ENCODE measurements around the gene PANX3. TPM values are rescaled to one million over a fixed set of nuclear protein-coding genes. Genes with fewer than 3 reads are reported as not detected.

The PANX3 gene
- total and polyA plus RNA-seq, 2 of the 13 experiments (the other 11 are each of a cell fraction or from before 2014, with no cell fraction given), result not detected

DNA sequence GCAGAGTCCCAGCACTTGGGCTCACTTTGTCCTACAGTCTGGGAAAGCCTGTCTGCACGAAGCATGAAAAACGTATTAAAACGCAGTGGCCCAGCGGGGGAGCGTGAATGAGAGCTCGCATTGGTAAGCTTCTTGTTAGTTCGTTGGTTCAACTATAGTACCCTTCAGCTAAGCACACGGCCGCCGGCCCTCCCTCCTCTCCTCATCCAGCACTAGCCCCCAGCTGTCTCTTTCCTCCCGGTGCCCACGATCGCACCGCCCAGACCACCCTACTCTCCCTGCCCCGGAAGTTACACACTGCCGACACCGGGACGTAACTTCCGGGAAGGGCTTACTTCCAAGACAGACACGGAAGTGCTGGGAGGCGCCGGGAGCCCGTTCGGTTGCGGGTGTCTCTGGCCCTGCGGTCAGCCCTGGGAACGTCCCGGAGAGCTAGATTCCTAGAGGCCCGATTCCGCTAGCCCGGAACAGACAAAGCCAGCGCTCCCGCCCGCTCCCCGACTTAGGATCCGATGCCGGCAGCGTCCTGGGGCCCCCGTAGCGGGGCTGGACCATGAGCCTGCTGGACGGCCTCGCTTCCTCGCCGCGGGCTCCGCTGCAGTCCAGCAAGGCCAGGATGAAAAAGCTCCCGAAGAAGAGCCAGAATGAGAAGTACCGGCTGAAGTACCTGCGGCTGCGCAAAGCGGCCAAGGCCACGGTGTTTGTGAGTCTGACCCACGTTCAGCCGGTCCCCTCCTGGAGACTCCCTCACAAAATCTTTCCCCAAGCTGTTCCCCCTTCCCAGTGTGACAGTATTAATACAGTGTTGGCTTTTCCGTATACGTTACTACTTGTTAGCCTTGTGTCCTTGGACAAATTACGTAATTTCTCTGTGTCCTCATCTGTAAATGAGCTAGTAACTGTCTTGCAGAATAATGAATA lies 11.6 kb downstream of the PANX3 start, which contains the start of gene TBRG1 (continued):
- TF ChIP-seq STAG1 (CRISPR knock-in tag; IDR thresholded peaks at IDR 0.05) (no peak; the same call in 1 of the 2 replicates), CBX1 (IDR thresholded peaks at IDR 0.05; ENCODE audit: low read depth) (peak; percentile 38), PCBP2 (optimal IDR thresholded peaks at IDR 0.05; ENCODE audit: low read depth, low read length, poor library complexity, severe bottlenecking) (no peak), ZNF703 (CRISPR knock-in tag; IDR thresholded peaks at IDR 0.05; ENCODE audit: borderline replicate concordance) (peak; percentile 89; the same call in 1 of the 2 replicates), ZNF296 (CRISPR knock-in tag; conservative IDR thresholded peaks at IDR 0.05) (no peak), MTA1 (CRISPR knock-in tag; IDR thresholded peaks at IDR 0.05; ENCODE audit: borderline replicate concordance) (no peak), ZNF780A (CRISPR knock-in tag; IDR thresholded peaks at IDR 0.05) (no peak), DNMT3B (CRISPR knock-in tag; conservative IDR thresholded peaks at IDR 0.05) (no peak; the same call in 1 of the 2 replicates), ZBTB3 (CRISPR knock-in tag; IDR thresholded peaks at IDR 0.05; ENCODE audit: borderline replicate concordance, low read depth) (no peak), ZNF567 (CRISPR knock-in tag; IDR thresholded peaks at IDR 0.05; ENCODE audit: borderline replicate concordance) (no peak), THYN1 (CRISPR knock-in tag; IDR thresholded peaks at IDR 0.05; ENCODE audit: borderline replicate concordance, low read depth) (no peak), GABPB1 (CRISPR knock-in tag; IDR thresholded peaks at IDR 0.05) (peak; percentile 99)
- TF ChIP-seq, protein P1, sequence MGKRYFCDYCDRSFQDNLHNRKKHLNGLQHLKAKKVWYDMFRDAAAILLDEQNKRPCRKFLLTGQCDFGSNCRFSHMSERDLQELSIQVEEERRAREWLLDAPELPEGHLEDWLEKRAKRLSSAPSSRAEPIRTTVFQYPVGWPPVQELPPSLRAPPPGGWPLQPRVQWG (CRISPR knock-in tag; IDR thresholded peaks at IDR 0.05; ENCODE audit: borderline replicate concordance, low read depth), result no peak
- TF ChIP-seq, protein P2, sequence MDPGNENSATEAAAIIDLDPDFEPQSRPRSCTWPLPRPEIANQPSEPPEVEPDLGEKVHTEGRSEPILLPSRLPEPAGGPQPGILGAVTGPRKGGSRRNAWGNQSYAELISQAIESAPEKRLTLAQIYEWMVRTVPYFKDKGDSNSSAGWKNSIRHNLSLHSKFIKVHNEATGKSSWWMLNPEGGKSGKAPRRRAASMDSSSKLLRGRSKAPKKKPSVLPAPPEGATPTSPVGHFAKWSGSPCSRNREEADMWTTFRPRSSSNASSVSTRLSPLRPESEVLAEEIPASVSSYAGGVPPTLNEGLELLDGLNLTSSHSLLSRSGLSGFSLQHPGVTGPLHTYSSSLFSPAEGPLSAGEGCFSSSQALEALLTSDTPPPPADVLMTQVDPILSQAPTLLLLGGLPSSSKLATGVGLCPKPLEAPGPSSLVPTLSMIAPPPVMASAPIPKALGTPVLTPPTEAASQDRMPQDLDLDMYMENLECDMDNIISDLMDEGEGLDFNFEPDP (CRISPR knock-in tag; conservative IDR thresholded peaks at IDR 0.05), result no peak
- TF ChIP-seq, protein P3, sequence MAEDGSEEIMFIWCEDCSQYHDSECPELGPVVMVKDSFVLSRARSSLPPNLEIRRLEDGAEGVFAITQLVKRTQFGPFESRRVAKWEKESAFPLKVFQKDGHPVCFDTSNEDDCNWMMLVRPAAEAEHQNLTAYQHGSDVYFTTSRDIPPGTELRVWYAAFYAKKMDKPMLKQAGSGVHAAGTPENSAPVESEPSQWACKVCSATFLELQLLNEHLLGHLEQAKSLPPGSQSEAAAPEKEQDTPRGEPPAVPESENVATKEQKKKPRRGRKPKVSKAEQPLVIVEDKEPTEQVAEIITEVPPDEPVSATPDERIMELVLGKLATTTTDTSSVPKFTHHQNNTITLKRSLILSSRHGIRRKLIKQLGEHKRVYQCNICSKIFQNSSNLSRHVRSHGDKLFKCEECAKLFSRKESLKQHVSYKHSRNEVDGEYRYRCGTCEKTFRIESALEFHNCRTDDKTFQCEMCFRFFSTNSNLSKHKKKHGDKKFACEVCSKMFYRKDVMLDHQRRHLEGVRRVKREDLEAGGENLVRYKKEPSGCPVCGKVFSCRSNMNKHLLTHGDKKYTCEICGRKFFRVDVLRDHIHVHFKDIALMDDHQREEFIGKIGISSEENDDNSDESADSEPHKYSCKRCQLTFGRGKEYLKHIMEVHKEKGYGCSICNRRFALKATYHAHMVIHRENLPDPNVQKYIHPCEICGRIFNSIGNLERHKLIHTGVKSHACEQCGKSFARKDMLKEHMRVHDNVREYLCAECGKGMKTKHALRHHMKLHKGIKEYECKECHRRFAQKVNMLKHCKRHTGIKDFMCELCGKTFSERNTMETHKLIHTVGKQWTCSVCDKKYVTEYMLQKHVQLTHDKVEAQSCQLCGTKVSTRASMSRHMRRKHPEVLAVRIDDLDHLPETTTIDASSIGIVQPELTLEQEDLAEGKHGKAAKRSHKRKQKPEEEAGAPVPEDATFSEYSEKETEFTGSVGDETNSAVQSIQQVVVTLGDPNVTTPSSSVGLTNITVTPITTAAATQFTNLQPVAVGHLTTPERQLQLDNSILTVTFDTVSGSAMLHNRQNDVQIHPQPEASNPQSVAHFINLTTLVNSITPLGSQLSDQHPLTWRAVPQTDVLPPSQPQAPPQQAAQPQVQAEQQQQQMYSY (CRISPR knock-in tag; IDR thresholded peaks at IDR 0.05), result no peak; the same call in 1 of the 2 replicates
- TF ChIP-seq, protein P4, sequence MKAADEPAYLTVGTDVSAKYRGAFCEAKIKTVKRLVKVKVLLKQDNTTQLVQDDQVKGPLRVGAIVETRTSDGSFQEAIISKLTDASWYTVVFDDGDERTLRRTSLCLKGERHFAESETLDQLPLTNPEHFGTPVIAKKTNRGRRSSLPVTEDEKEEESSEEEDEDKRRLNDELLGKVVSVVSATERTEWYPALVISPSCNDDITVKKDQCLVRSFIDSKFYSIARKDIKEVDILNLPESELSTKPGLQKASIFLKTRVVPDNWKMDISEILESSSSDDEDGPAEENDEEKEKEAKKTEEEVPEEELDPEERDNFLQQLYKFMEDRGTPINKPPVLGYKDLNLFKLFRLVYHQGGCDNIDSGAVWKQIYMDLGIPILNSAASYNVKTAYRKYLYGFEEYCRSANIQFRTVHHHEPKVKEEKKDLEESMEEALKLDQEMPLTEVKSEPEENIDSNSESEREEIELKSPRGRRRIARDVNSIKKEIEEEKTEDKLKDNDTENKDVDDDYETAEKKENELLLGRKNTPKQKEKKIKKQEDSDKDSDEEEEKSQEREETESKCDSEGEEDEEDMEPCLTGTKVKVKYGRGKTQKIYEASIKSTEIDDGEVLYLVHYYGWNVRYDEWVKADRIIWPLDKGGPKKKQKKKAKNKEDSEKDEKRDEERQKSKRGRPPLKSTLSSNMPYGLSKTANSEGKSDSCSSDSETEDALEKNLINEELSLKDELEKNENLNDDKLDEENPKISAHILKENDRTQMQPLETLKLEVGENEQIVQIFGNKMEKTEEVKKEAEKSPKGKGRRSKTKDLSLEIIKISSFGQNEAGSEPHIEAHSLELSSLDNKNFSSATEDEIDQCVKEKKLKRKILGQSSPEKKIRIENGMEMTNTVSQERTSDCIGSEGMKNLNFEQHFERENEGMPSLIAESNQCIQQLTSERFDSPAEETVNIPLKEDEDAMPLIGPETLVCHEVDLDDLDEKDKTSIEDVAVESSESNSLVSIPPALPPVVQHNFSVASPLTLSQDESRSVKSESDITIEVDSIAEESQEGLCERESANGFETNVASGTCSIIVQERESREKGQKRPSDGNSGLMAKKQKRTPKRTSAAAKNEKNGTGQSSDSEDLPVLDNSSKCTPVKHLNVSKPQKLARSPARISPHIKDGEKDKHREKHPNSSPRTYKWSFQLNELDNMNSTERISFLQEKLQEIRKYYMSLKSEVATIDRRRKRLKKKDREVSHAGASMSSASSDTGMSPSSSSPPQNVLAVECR (CRISPR knock-in tag; IDR thresholded peaks at IDR 0.05; ENCODE audit: borderline replicate concordance), result peak; percentile 97
- TF ChIP-seq, protein P5, sequence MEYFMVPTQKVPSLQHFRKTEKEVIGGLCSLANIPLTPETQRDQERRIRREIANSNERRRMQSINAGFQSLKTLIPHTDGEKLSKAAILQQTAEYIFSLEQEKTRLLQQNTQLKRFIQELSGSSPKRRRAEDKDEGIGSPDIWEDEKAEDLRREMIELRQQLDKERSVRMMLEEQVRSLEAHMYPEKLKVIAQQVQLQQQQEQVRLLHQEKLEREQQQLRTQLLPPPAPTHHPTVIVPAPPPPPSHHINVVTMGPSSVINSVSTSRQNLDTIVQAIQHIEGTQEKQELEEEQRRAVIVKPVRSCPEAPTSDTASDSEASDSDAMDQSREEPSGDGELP (IDR thresholded peaks at IDR 0.05; ENCODE audit: borderline replicate concordance, low read depth), result peak; percentile 78; the same call in 1 of the 2 replicates
